ENCODE results near the gene CDH16.

The CDH16 gene

GRCh38 chr16:66926961-66927436 lies 8.3 kb upstream of the CDH16 start:
- peak; percentile 79 for DNase-seq (ENCODE audit: low read depth)

GRCh38 chr16:66926171-66926947 lies 7.7 kb upstream of the CDH16 start:
- DNase-seq (ENCODE audit: low read depth): no peak

- no peak for DNase-seq (ENCODE audit: low read depth)
Measured at GRCh38 chr16:66925322-66925840, 6.7 kb upstream of the CDH16 start, which contains the start of gene RRAD. RRAD (minus strand) TSS chr16:66925535; CDS start chr16:66925179, 356 bp downstream.

- no peak for DNase-seq (ENCODE audit: low read depth)
Measured at GRCh38 chr16:66924527-66925321, 6.0 kb upstream of the CDH16 start.

GRCh38 chr16:66923866-66924265 lies 5.2 kb upstream of the CDH16 start:
- DNase-seq (ENCODE audit: low read depth): no peak

GRCh38 chr16:66923247-66923731 lies 4.6 kb upstream of the CDH16 start:
- no peak for DNase-seq (ENCODE audit: low read depth)

GRCh38 chr16:66921729-66922450 lies 3.2 kb upstream of the CDH16 start:
- DNase-seq (ENCODE audit: low read depth): no peak

GRCh38 chr16:66920924-66921680 lies 2.4 kb upstream of the CDH16 start:
- no peak for DNase-seq (ENCODE audit: low read depth)

- no peak for DNase-seq (ENCODE audit: low read depth)
Measured at GRCh38 chr16:66920299-66920590, 1.6 kb upstream of the CDH16 start.

GRCh38 chr16:66919569-66920298 lies 1.0 kb upstream of the CDH16 start:
- no peak for DNase-seq (ENCODE audit: low read depth)

- DNase-seq (ENCODE audit: low read depth): no peak
Measured at GRCh38 chr16:66918355-66918754, 330 bp downstream of the CDH16 start.

GRCh38 chr16:66917741-66918140 lies 944 bp downstream of the CDH16 start:
- DNase-seq (ENCODE audit: low read depth): no peak

- DNase-seq (ENCODE audit: low read depth): no peak
Measured at GRCh38 chr16:66916518-66916917, 2.2 kb downstream of the CDH16 start.

- DNase-seq (ENCODE audit: low read depth): no peak
Measured at GRCh38 chr16:66915041-66915440, 3.6 kb downstream of the CDH16 start.

- no peak for DNase-seq (ENCODE audit: low read depth)
Measured at GRCh38 chr16:66914541-66914940, 4.1 kb downstream of the CDH16 start.

GRCh38 chr16:66913711-66914110 lies 5.0 kb downstream of the CDH16 start:
- no peak for DNase-seq (ENCODE audit: low read depth)

- DNase-seq (ENCODE audit: low read depth): no peak
Measured at GRCh38 chr16:66913081-66913480, 5.6 kb downstream of the CDH16 start.

GRCh38 chr16:66911801-66912200 lies 6.9 kb downstream of the CDH16 start:
- DNase-seq (ENCODE audit: low read depth): no peak

GRCh38 chr16:66911112-66911511 lies 7.6 kb downstream of the CDH16 start:
- DNase-seq (ENCODE audit: low read depth): no peak

GRCh38 chr16:66910175-66910940 lies 8.3 kb downstream of the CDH16 start:
- no peak for DNase-seq (ENCODE audit: low read depth)

Data from stromal cell of bone marrow (primary cell).